Stimulated activated naive CD8-positive, alpha-beta T cell treated with anti-CD3 and anti-CD28 coated beads, Interleukin-15, Interleukin-2, amounts not matched to agents 100 U/mL and 50 U/mL, for 24 hours (primary cell): ENCODE data around the gene PSMA5.

ENCODE experiments used
- ATAC-seq: fragments of 150-1000 bp; cut with Tn5 transposase; one replicate; pipeline ENCODE4 v1.10.0; 2021
- DNase-seq: peaks from one replicate; pipeline ENCODE4 v3.0.0; 2021

Gene PSMA5

DNA sequence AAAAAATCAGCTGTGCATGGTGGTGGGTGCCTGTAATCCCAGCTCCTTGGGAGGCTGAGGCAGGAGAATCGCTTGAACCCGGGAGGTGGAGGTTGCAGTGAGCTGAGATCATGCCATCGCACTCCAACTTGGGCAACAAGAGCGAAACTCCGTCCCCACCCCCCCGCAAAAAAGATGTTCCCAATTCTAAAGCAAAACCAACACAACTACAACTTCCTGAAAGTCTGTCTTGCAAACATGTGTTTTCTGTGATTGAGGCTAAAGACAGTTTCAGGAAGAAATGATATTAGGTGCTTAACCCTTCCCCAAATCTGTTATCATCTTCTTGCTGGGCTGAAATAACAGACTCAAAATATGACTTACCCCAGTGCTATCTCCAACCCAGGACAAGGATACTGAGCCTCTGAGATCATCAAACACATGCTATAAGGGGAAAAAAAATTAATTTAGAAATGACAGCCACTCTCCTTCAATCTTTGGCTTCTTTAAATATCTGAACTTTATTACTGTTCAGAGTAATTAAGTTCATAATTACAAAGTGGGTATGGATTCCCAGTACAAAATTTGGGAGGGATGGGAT is 57.0 kb downstream of the PSMA5 start:
- DNase-seq: no peak

DNA sequence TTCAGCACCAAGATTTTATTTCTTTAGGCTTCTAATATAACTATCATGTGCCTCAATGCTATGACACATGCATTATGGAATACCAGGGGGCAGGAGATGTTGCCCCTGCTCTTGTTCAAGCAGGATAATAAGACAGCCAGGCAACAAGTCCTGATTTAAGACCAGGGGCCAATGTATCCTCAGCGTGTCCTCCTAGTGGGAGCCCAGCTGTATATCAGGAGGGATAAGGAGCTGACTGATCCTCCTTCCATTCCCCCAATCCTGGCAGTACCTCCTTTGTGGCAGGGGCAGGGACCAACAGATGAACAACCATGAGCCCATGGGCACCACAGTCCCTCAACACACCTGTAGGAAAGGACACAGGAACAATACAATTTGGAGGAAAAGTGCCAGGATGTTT is 57.8 kb downstream of the PSMA5 start:
- no peak for ATAC-seq
- DNase-seq: no peak

More for the DNA sequence above, 57.0 kb downstream of the PSMA5 start:
- ATAC-seq: no peak

DNA sequence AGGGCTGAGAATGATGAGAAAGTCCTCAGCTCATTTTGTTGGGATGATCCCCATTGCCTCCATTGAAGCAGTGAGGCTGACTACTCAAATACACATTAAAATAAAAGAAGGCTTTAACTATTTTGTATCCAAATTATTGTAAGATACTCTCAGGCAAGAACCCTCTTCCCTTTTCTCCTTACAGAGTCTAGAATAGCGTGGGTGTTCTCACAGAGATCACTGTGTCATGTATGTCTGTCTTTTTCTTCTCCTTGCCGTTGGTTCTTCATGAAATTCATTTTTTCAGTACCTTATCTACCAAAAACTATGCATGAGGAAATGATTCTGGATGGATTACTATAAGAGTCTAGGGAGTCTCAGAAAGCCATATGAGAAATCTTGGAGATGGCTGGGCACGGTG is 58.6 kb downstream of the PSMA5 start:
- no peak for ATAC-seq
- no peak for DNase-seq

DNA sequence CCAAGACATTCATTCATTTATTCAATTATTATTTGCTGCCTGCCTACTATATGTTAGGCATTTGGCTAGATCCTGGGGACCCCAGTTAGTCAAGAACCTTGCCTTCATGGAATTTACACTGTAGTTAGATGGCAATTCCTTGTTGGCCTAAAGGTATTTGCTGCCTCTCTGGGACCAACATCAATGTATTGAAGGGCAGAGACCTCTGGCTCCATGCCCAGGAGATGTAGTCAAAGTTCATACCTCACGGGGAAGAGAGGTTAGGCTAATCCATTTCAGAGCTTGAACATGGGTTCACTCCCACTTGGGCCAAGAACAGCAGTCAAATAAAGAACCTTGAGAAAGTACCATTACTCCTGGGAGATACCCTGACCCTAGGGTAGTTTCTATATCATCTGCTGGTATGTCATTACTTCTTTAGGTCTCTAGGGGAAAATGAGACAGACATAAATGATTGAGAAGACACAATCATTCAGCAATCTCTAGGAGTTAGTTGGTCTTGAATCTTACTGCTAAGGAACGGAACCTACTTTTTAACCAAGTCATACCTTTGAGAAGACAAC is 60.5 kb downstream of the PSMA5 start:
- ATAC-seq: no peak

DNA sequence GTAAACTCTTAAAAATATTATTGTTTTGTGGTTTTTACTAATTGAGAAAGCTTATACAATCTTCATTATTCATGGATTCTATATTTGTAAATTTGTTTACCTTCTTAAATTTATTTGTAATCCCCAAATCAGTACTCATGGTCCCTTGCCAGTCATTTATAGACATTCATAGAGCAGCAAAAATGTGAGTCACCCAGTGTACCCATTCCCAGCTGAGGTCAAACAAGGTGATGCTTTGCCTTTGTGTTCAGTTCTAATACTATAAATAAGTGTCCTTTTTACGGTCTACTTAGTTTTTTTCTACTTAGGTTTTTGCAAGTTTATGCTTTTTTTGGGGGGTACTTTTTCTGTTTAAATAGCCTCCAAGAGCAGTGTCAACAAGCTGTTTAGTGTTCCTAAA is 64.6 kb downstream of the PSMA5 start:
- ATAC-seq: no peak
- no peak for DNase-seq

More for the DNA sequence above, 60.5 kb downstream of the PSMA5 start:
- no peak for DNase-seq

DNA sequence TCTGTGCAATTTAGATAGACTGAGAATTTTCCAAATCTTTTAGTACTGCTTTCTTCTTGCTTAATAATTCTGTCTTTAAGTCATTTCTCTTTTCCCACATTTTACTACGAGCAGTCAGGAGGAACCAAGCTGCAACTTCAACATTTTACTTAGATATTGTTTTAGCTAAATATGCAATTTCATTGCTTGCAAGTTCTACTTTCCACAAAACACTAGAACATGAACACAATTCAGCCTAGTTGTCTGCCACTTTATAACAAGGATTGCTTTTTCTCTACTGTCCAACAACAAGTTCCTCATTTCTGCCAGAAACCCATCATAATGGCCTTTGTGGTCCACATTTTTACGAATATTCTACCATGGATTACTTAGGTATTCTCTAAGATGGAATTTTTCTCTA is 65.2 kb downstream of the PSMA5 start:
- ATAC-seq: no peak

DNA sequence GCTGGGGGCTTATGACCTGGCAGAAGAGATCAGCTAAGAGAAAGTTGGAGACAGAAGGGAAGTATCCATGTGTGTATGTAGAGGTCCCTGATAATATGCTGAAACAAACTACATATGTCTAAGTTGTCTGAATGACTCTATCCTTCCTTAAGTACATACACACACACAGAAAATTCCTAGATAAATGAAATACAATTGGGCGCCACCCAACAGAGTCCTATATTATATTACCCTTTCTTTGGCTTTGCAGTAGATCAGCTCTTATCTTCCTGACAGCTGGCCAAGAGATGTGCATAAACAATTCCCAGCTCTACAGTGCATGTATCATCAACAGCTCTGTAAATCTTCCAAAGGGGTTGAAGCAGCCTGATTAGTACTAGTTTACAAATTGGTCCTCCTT is 68.6 kb downstream of the PSMA5 start:
- no peak for DNase-seq
- no peak for ATAC-seq

More for the DNA sequence above, 65.2 kb downstream of the PSMA5 start:
- no peak for DNase-seq

DNA sequence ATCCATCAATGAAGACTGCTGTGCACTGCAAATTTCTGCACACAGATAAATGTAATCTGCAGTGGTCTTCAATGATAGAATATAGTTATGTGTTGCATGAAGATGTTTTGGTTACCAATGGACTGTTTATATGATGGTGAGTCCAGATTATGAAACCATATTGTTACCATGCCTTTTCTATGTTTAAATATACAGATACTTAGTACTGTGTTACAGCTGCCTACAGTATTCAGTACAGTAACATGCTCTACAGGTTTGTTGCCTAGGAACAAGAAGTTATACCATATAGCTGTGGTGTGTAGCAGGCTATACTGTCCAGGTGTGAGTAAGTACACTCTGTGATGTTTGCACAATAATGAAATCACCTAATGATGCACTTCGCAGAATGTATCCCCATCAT is 69.3 kb downstream of the PSMA5 start:
- ATAC-seq: no peak
- DNase-seq: no peak

DNA sequence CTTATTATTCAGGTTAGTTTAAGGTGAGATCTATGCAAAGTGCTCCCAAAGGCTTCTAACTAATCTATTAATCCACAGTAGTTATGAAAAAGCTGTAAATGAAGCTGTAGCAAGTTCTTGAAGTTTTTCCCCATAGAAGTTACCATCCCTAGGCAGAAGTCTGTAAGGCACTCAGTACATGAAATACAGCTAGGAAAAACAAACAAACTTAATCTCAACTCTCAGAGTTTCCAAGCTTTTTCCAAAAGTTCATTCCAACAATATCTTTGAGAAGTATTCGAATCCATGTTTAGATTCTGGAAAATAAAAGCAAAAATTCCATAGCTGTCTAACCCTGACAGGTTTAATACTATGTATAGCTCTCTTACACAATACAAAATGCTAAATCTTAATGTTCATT is 69.7 kb downstream of the PSMA5 start:
- DNase-seq: no peak
- no peak for ATAC-seq

DNA sequence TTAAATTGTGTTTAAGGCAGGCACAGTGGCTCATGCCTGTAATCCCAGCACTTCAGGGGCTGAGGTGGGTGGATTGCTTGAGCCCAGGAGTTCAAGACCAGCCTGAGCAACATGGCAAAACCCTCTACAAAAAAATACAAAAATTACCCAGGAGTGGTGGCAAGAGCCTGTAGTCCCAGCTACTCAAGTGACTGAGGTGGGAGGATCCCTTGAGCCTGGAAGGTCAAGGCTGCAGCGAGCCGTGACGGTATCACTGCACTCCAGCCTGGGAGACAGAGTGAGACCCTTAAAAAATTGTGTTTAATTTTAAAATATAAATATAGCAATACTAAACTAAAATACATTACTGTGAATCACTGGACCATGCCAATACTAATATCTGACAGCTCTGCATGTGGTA is 71.3 kb downstream of the PSMA5 start:
- no peak for ATAC-seq
- DNase-seq: no peak

DNA sequence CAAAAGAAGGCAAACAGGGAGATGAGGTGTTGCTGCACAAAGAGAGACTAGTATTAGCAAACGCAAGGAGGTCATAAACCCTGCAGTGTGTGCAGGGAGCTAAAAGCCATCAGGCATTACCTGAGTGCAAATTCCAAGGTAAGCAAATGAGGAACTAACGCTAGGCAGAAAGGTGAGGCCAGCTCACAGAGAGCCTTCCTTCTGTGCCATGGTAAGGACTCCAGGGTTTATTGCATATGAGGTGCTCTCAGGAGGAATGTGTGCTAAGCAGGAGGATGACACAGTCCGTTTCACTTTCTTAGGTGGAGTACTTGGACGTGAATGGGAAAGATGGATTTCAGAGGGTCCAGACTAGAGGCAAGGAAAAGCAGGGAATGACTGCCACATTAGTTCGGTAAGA is 74.8 kb downstream of the PSMA5 start:
- no peak for ATAC-seq
- no peak for DNase-seq

DNA sequence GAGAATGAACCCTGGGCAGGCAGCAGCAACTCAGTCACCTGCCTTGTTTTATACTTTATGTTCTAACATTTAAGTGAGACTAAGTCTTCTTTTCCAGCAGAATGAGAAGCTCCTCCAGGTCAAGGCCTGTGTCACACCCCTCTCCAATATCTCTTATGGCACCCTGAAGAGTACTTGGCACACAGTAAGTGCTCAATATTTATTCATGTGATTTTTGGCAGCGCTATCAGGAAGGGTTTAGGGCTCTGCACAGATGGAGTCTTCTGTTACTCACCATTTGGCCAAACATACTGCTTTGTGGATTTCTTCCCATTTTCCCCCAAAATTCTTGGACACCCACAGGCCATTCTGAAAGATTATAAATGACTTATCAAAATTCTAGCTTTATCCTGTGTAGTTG is 75.6 kb downstream of the PSMA5 start:
- DNase-seq: no peak
- no peak for ATAC-seq

DNA sequence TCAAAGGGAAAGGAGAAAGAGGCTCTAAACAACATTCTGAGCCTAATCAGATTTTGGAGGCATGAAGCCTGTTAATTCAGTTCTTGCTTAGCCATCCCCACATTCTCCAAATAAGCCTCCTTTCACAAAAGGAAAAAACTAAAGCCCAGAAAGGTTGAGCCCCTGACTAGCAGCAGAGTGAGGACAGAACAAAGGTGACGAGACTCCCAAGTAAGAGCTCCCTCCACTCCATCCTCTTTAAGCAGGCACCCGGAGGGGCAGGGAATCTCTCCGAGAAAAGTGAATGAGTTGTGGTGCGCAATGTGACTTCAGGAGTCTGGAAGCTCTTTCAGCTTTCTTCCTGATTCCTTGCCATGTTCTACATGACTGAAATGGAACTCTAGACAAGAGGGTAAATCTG is 76.1 kb downstream of the PSMA5 start:
- no peak for DNase-seq
- ATAC-seq: no peak
